CD4-positive, alpha-beta T cell treated with Interleukin-6 at 100 ng/mL for 8 hours (primary cell): ENCODE measurements around the gene ZFP1.

Source experiments
- DNase-seq: peaks from one replicate; pipeline ENCODE4 v3.0.0-alpha.2; 2020; ENCODE audit warnings: mixed read lengths, low spot score

ZFP1 gene

GRCh38 chr16:75160386-75160785 lies 12.1 kb downstream of the ZFP1 start:
- no peak for DNase-seq

- DNase-seq, result no peak
Measured at GRCh38 chr16:75169899-75170405, 21.6 kb downstream of the ZFP1 start.

GRCh38 chr16:75172578-75172977 lies 24.3 kb downstream of the ZFP1 start:
- no peak for DNase-seq

- no peak for DNase-seq
Measured at GRCh38 chr16:75175074-75175473, 26.8 kb downstream of the ZFP1 start.

- no peak for DNase-seq
Measured at GRCh38 chr16:75176926-75177325, 28.6 kb downstream of the ZFP1 start.

- no peak for DNase-seq
Measured at GRCh38 chr16:75179208-75179607, 30.9 kb downstream of the ZFP1 start.

- no peak for DNase-seq
Measured at GRCh38 chr16:75181630-75182029, 33.3 kb downstream of the ZFP1 start.

- DNase-seq, result no peak
Measured at GRCh38 chr16:75188832-75189477, 40.6 kb downstream of the ZFP1 start.

GRCh38 chr16:75189638-75190245 lies 41.4 kb downstream of the ZFP1 start:
- no peak for DNase-seq

GRCh38 chr16:75192606-75193264 lies 44.4 kb downstream of the ZFP1 start:
- DNase-seq, result no peak

- no peak for DNase-seq
Measured at GRCh38 chr16:75193265-75193650, 44.9 kb downstream of the ZFP1 start.

- no peak for DNase-seq
Measured at GRCh38 chr16:75193730-75194444, 45.6 kb downstream of the ZFP1 start.

GRCh38 chr16:75195811-75196790 lies 47.8 kb downstream of the ZFP1 start:
- no peak for DNase-seq

- no peak for DNase-seq
Measured at GRCh38 chr16:75196836-75197235, 48.5 kb downstream of the ZFP1 start.

- no peak for DNase-seq
Measured at GRCh38 chr16:75197522-75198134, 49.3 kb downstream of the ZFP1 start.

GRCh38 chr16:75198135-75198600 lies 49.8 kb downstream of the ZFP1 start:
- DNase-seq, result no peak

GRCh38 chr16:75202069-75202590 lies 53.8 kb downstream of the ZFP1 start:
- DNase-seq, result no peak

GRCh38 chr16:75203096-75203495 lies 54.8 kb downstream of the ZFP1 start:
- no peak for DNase-seq

GRCh38 chr16:75203667-75204409 lies 55.5 kb downstream of the ZFP1 start:
- no peak for DNase-seq

- DNase-seq, result no peak
Measured at GRCh38 chr16:75204410-75204758, 56.1 kb downstream of the ZFP1 start.
